Upper lobe of left lung (tissue), 4 donors: ENCODE data around the gene MEMO1.

Experiments used
- EP300 ChIP-seq, 4 donors: sonication (generic); formaldehyde crosslinking; IDR thresholded peaks; one replicate each; pipeline ENCODE4 v1.5.1; 2017; ENCODE audit warnings: antibody characterized with exemption in 4 of 4, control low read depth in 2 of 4
- POLR2A ChIP-seq, 4 donors: fragments of 450-650 bp; IDR thresholded peaks; one replicate each; pipeline ENCODE4 v1.5.1; 2016 to 2017; ENCODE audit warnings: antibody characterized with exemption in 4 of 4, mild to moderate bottlenecking in 2 of 4
- TF ChIP-seq, protein P1 (sequence below), 6 experiments: fragments of 450-650 bp in 4 of 6; fragments of 200-600 bp in 2 of 6; sonication (generic) in 2 of 6; IDR thresholded peaks; one replicate each; pipeline ENCODE4 v1.5.1; 2016 to 2019; ENCODE audit warnings: antibody characterized with exemption in 6 of 6

GRCh38 chr2:31920962-31921361, 89.8 kb downstream of the MEMO1 start:
- TF ChIP-seq, protein P1, sequence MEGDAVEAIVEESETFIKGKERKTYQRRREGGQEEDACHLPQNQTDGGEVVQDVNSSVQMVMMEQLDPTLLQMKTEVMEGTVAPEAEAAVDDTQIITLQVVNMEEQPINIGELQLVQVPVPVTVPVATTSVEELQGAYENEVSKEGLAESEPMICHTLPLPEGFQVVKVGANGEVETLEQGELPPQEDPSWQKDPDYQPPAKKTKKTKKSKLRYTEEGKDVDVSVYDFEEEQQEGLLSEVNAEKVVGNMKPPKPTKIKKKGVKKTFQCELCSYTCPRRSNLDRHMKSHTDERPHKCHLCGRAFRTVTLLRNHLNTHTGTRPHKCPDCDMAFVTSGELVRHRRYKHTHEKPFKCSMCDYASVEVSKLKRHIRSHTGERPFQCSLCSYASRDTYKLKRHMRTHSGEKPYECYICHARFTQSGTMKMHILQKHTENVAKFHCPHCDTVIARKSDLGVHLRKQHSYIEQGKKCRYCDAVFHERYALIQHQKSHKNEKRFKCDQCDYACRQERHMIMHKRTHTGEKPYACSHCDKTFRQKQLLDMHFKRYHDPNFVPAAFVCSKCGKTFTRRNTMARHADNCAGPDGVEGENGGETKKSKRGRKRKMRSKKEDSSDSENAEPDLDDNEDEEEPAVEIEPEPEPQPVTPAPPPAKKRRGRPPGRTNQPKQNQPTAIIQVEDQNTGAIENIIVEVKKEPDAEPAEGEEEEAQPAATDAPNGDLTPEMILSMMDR (IDR thresholded peaks at IDR 0.05), result no peak
- TF ChIP-seq EP300 (IDR thresholded peaks at IDR 0.05) (no peak), POLR2A (IDR thresholded peaks at IDR 0.05) (no peak)
